Measurements from ENCODE around the gene GPX3.

GPX3 gene

GRCh38 chr5:151034422-151035379 lies 14.3 kb downstream of the GPX3 start:
- DNase-seq: no peak

- no peak for DNase-seq
Observed at GRCh38 chr5:151036556-151036955, 16.2 kb downstream of the GPX3 start.

GRCh38 chr5:151037561-151038411 lies 17.4 kb downstream of the GPX3 start:
- DNase-seq: no peak

- DNase-seq: no peak
Observed at GRCh38 chr5:151038412-151038745, 18.0 kb downstream of the GPX3 start.

GRCh38 chr5:151038801-151039238 lies 18.4 kb downstream of the GPX3 start:
- DNase-seq: no peak

- no peak for DNase-seq
Observed at GRCh38 chr5:151039665-151040064, 19.3 kb downstream of the GPX3 start.

- no peak for DNase-seq
Observed at GRCh38 chr5:151040211-151040747, 19.9 kb downstream of the GPX3 start.

- DNase-seq: no peak
Observed at GRCh38 chr5:151041577-151042268, 21.3 kb downstream of the GPX3 start.

- no peak for DNase-seq
Observed at GRCh38 chr5:151042453-151043093, 22.2 kb downstream of the GPX3 start.

GRCh38 chr5:151047814-151048425 lies 27.5 kb downstream of the GPX3 start:
- DNase-seq: no peak

- no peak for DNase-seq
Observed at GRCh38 chr5:151048526-151048925, 28.1 kb downstream of the GPX3 start.

GRCh38 chr5:151051066-151051930 lies 30.9 kb downstream of the GPX3 start:
- peak; percentile 65 for DNase-seq

GRCh38 chr5:151051931-151052608 lies 31.7 kb downstream of the GPX3 start:
- DNase-seq: no peak

- DNase-seq: no peak
Observed at GRCh38 chr5:151052836-151053235, 32.4 kb downstream of the GPX3 start.

- DNase-seq: no peak
Observed at GRCh38 chr5:151053796-151054462, 33.5 kb downstream of the GPX3 start.

GRCh38 chr5:151054709-151055108 lies 34.3 kb downstream of the GPX3 start:
- no peak for DNase-seq

- no peak for DNase-seq
Observed at GRCh38 chr5:151055336-151055735, 34.9 kb downstream of the GPX3 start.

GRCh38 chr5:151056379-151057325 lies 36.3 kb downstream of the GPX3 start:
- no peak for DNase-seq

Data from effector CD4-positive, alpha-beta T cell (primary cell).